ENCODE results near the gene MFNG.
A peak's percentile ranks its signal among the peaks of the same experiment; 100 is the strongest.

The MFNG gene

DNA sequence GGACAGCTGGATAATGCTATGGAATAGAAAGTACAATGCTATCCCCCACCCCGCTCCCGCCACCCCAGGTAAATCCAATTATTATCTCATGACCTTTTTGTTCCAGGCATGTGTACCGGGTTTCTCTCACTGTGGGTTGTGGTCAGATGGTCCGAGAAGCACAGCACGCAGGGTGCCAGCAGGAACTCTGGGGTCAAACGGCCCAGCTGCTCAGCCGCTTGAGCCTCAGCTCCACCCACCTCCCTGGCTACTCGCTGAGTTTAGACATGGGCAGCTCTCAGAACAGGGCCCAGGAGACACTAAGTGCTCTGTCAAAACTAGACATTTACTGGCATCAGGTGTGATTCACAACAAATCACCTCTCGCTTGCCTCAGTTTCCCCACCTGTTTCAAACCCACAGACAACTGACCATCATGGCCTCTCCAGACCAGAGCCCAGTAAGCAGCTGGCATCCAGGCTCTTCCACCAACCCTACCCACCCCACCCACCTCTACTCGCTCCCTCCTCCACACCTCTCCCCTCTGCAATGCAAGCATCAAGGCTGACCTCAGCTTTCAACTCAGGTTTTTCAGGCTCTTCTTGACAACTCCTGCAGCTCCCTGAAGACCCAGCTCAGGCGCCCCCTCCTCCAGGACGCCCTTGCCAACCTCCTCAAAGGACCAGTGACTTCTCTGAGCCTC lies 13.0 kb upstream of the MFNG start:
- TF ChIP-seq, protein P1, sequence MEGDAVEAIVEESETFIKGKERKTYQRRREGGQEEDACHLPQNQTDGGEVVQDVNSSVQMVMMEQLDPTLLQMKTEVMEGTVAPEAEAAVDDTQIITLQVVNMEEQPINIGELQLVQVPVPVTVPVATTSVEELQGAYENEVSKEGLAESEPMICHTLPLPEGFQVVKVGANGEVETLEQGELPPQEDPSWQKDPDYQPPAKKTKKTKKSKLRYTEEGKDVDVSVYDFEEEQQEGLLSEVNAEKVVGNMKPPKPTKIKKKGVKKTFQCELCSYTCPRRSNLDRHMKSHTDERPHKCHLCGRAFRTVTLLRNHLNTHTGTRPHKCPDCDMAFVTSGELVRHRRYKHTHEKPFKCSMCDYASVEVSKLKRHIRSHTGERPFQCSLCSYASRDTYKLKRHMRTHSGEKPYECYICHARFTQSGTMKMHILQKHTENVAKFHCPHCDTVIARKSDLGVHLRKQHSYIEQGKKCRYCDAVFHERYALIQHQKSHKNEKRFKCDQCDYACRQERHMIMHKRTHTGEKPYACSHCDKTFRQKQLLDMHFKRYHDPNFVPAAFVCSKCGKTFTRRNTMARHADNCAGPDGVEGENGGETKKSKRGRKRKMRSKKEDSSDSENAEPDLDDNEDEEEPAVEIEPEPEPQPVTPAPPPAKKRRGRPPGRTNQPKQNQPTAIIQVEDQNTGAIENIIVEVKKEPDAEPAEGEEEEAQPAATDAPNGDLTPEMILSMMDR (IDR thresholded peaks at IDR 0.05; ENCODE audit: borderline replicate concordance, insufficient read depth, low read depth, low read length): no peak
- no peak overlapping the region for H3K4me3 ChIP-seq (ENCODE audit: low read depth, low read length)

DNA sequence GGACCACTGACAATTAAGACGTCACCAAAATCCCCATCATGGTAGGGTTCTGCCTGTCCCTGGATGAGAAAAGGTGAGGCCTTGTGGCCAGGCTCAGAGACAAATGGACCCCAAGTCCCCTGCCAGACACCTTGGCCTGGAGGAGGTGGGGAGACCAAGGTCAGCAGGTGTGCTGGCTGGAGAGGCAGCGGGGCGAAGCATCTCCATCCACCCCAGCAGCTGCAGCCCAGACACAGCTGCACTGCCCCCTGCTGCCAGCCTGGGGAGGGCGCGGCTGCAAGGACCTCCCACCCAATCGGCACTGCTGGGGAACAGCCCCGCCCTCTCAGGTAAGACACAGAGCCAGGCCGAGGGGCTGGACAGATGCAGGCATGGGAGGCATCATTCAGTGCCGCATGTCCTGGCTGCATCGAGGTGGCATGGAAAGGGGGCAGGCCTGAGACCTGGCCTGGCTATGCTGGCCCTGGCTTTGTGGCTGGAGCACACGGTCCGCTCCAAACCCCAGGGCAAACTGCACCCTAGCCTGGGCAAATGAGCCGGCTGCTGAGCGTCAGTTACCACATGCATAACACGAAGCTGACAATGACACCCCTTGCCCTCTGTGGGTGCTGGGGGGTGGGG lies 12.2 kb upstream of the MFNG start:
- TF ChIP-seq, protein P1 (IDR thresholded peaks at IDR 0.05; ENCODE audit: borderline replicate concordance, insufficient read depth, low read depth, low read length): peak; percentile 89
- H3K4me3 ChIP-seq (ENCODE audit: low read depth, low read length): no peak overlapping the region

DNA sequence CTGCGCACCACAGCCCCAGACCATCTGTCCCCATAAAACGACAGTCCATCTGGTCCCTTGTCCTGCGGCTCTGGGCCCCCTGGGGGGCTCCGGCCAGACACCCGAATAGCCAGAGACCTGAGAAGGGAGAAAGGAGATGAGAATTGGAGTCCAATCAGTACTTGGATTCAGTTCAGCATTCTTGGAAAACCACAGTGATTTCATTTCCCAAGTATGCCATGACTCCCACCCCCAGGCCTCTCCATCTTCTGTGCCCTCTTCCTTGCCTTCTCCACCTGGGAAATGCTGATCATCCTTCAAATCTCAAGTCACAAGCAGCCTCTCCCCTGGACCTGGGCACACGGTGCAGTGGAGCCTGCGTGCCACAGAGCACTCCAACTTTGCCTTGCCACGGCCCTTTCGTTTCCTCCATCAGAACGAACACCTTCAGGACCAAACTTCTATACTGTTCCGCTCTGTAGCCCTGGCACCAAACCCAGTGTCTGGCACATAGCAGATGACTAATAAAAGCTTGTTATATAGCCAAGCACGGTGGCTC lies 10.9 kb upstream of the MFNG start:
- TF ChIP-seq, protein P1 (IDR thresholded peaks at IDR 0.05; ENCODE audit: borderline replicate concordance, insufficient read depth, low read depth, low read length): no peak
- no peak overlapping the region for H3K4me3 ChIP-seq (ENCODE audit: low read depth, low read length)

DNA sequence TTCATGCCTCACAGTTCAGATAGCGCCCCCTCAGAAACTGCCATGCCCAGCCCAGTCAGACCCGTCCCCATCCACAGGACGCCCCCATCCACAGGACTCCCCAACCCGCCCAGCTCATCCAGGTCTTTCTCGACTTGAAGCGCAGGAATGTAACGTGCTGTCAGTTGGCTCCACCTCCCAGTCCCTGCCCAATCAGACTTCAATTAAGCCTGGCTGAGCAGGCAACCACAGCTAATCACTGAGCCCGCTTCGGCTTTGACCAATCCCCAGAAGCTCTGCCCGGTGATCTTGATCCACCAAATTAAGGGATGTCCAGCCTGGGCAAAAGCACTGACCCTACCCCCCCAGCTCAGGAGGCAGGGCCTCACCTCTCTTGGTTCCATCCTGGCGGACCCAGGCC lies 10.5 kb upstream of the MFNG start:
- H3K4me3 ChIP-seq (ENCODE audit: low read depth, low read length): no peak overlapping the region
- TF ChIP-seq, protein P1 (IDR thresholded peaks at IDR 0.05; ENCODE audit: borderline replicate concordance, insufficient read depth, low read depth, low read length): no peak

DNA sequence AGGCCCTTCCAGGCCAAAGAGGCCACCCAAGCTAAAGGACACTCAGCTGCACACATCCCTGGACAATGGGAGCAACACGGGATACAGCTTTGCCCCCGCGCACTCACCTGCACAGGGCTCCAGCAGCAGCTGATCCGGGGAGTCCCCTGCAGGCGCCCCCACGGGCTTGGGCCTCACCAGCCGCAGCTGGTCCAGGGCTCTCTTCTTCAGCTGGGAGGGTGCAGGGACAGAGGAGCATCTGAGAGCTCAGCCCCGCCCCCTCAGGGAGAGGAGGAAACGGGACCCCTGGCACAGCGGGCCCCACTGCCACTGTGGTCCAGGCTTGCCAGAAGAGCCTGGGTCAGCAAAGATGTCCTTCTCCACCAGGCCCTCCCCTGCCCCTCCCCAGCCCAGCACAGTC lies 7.8 kb upstream of the MFNG start:
- no peak overlapping the region for H3K4me3 ChIP-seq (ENCODE audit: low read depth, low read length)
- TF ChIP-seq, protein P1 (IDR thresholded peaks at IDR 0.05; ENCODE audit: borderline replicate concordance, insufficient read depth, low read depth, low read length): no peak

DNA sequence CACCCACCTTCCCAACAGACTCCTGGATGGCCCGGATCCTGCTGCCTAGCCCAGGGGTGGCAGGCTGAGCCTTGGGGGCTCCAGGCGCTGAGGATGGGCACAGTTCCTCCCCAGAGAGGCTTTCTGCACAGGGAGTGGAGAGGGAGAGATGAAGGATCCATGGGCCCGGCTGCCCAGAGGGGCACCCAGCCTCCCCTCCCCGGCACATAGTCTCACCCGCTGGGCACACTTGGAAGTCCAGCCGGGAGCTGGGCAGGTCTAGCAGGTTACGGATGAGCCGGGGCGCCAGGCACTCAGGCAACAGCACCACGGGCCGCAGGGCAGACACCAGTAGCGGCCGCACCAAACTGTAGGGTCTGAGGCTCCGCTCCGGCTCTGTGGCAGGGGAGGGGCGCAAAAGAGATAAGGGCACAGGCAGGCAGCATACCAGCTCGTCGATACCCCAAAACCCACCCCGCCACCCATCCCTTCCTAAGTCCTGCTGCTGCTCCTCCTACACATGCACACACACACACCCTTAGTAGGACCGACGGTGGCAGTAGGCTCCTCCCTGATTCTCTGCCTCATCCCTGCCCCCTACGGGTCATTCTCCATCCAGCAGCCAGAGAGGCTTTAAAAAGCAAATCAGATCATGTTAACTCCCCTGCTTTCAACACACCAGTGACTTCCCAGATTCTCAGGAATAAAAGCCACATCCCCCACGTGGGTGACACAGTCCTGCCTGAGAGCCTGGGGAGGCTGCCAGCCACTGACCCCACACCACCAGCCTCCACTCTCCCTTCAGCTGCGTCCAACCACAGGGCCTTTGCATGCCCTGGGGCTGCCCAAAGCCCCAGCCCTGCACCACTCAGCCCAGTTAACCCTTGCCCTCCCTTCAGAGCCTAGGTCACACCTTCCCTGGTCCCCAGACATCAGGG lies 6.5 kb upstream of the MFNG start:
- no peak overlapping the region for H3K4me3 ChIP-seq (ENCODE audit: low read depth, low read length)
- TF ChIP-seq, protein P1 (IDR thresholded peaks at IDR 0.05; ENCODE audit: borderline replicate concordance, insufficient read depth, low read depth, low read length): peak; percentile 66; the same call in 1 of the 2 replicates

Data from GM12875 (cell line).